ENCODE measurements around the gene ACTN3.
"Not testable (repeated sequence)": the region's sequence is repeated elsewhere in the genome, so short reads cannot be mapped to it uniquely, and the experiment has no call there.

Gene ACTN3

GRCh38 chr11:66567787-66568123 lies 21.1 kb downstream of the ACTN3 start:
- no peak for DNase-seq

- peak; percentile 58 for DNase-seq
Measured at GRCh38 chr11:66568124-66568916, 21.6 kb downstream of the ACTN3 start, which contains the start of gene CTSF. TSS of gene CTSF (minus strand) at chr11:66568606. CDS start at chr11:66568486, 120 bp downstream.

GRCh38 chr11:66569076-66569475 lies 22.4 kb downstream of the ACTN3 start:
- no peak for DNase-seq

- no peak for DNase-seq
Measured at GRCh38 chr11:66570079-66570849, 23.6 kb downstream of the ACTN3 start.

- no peak for DNase-seq
Measured at GRCh38 chr11:66570850-66571180, 24.1 kb downstream of the ACTN3 start.

- peak; percentile 83 for DNase-seq
Measured at GRCh38 chr11:66579017-66579606, 32.4 kb downstream of the ACTN3 start.

GRCh38 chr11:66580803-66581202 lies 34.1 kb downstream of the ACTN3 start:
- DNase-seq, result no peak

- DNase-seq, result no peak
Measured at GRCh38 chr11:66581261-66581660, 34.6 kb downstream of the ACTN3 start.

- not testable (repeated sequence) for DNase-seq
Measured at GRCh38 chr11:66582565-66583147, 36.0 kb downstream of the ACTN3 start.

- not testable (repeated sequence) for DNase-seq
Measured at GRCh38 chr11:66585447-66585846, 38.7 kb downstream of the ACTN3 start.

- no peak for DNase-seq
Measured at GRCh38 chr11:66586136-66586535, 39.4 kb downstream of the ACTN3 start.

GRCh38 chr11:66589315-66589714 lies 42.6 kb downstream of the ACTN3 start:
- DNase-seq, result not testable (repeated sequence)

GRCh38 chr11:66589996-66590675 lies 43.4 kb downstream of the ACTN3 start:
- DNase-seq, result no peak

GRCh38 chr11:66591175-66591574 lies 44.5 kb downstream of the ACTN3 start:
- DNase-seq, result no peak

- DNase-seq, result peak; percentile 99
Measured at GRCh38 chr11:66592457-66593302, 46.0 kb downstream of the ACTN3 start, which contains the start of the genes CCDC87 and CCS. TSS of gene CCDC87 (minus strand) at chr11:66593063. CDS start at chr11:66593015, 48 bp downstream. TSS of gene CCS (plus strand) at chr11:66593185. CDS start at chr11:66593262, 77 bp downstream.

- no peak for DNase-seq
Measured at GRCh38 chr11:66593303-66593635, 46.6 kb downstream of the ACTN3 start.

GRCh38 chr11:66593650-66594049 lies 46.9 kb downstream of the ACTN3 start:
- DNase-seq, result no peak

GRCh38 chr11:66595245-66595904 lies 48.7 kb downstream of the ACTN3 start:
- DNase-seq, result no peak

GRCh38 chr11:66598993-66599392 lies 52.3 kb downstream of the ACTN3 start:
- DNase-seq, result no peak

GRCh38 chr11:66600219-66600618 lies 53.5 kb downstream of the ACTN3 start:
- DNase-seq, result no peak

GRCh38 chr11:66600631-66601233 lies 54.0 kb downstream of the ACTN3 start:
- no peak for DNase-seq
